Measurements from ENCODE around the gene PPARD.

DNA sequence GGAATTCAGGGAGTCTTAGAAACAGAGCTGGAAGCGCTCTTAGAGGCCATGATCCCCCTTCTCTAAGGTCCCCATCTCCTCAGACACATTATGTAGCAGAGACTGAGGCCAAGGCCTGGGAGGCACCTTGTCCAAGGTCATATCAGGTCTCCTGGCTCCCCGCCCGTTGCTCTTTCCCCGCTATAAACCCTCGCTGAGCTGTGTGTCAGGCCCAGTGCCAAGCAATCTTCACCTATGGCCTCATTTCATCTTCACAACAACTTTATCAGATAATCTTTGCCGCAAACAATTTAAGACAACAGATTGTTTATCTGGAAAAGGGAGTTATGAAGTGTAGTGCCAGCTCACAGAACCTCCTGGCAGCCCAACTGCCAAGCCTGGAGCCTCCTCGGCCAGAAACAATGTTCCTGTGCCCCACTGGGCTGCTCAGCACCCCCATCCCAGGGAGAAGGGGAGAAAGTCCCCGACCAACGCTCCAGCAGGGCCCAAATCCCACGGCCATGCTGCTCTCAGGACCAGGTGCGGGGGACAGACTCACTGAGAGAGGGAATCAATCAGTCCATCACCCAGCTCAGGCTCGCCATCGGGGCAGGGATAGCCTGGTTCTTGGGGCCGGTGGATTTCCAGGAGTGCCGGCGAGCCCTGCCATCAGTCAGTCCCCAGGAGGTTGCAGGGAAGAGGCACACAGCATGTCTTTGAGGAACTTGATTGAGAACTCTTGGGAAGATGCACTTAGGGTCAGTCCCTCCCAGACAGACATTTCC lies 92.9 kb downstream of the PPARD start:
- no peak for TF ChIP-seq POLR2AphosphoS5 (IDR thresholded peaks at IDR 0.05)
- TF ChIP-seq, protein P1, sequence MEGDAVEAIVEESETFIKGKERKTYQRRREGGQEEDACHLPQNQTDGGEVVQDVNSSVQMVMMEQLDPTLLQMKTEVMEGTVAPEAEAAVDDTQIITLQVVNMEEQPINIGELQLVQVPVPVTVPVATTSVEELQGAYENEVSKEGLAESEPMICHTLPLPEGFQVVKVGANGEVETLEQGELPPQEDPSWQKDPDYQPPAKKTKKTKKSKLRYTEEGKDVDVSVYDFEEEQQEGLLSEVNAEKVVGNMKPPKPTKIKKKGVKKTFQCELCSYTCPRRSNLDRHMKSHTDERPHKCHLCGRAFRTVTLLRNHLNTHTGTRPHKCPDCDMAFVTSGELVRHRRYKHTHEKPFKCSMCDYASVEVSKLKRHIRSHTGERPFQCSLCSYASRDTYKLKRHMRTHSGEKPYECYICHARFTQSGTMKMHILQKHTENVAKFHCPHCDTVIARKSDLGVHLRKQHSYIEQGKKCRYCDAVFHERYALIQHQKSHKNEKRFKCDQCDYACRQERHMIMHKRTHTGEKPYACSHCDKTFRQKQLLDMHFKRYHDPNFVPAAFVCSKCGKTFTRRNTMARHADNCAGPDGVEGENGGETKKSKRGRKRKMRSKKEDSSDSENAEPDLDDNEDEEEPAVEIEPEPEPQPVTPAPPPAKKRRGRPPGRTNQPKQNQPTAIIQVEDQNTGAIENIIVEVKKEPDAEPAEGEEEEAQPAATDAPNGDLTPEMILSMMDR (IDR thresholded peaks at IDR 0.05 in 8 of 11, conservative IDR thresholded peaks at IDR 0.05 in 3 of 11), result no peak

All from spleen (tissue), 7 donors.